A549 (cell line): Measurements from ENCODE around the gene DOK5.

ENCODE experiments used
- CEBPB ChIP-seq, 2 experiments: fragments of >200 bp in 1 of 2; sonication (Bioruptor Twin) in 1 of 2; formaldehyde crosslinking in 1 of 2; IDR thresholded peaks; 2 replicates each; pipeline ENCODE4 v1.6.1; 2012 to 2016
- CHD4 ChIP-seq: fragments of 200-600 bp; sonication (generic); IDR thresholded peaks from 2 replicates; pipeline ENCODE4 v1.6.1; 2016; ENCODE audit warnings: antibody characterized with exemption, mild to moderate bottlenecking, borderline replicate concordance
- EP300 ChIP-seq, 2 experiments: fragments of >200 bp; sonication (Bioruptor Twin); formaldehyde crosslinking; IDR thresholded peaks; 2 replicates in 1 of 2; 3 replicates in 1 of 2; pipeline ENCODE4 v1.6.1; 2016 to 2017
- ESRRA ChIP-seq: fragments of 150-350 bp; IDR thresholded peaks from 2 replicates; pipeline ENCODE4 v1.6.1; 2014; ENCODE audit warnings: mild to moderate bottlenecking, low read length, borderline replicate concordance
- MYC ChIP-seq: IDR thresholded peaks from 2 replicates; pipeline ENCODE4 v1.6.1; 2012; ENCODE audit warnings: mild to moderate bottlenecking, inconsistent platforms, low read length, improper control_type of control experiment, borderline replicate concordance
- POLR2A ChIP-seq: IDR thresholded peaks from 2 replicates; pipeline ENCODE4 v1.6.1; 2012; ENCODE audit warnings: mild to moderate bottlenecking, low read length
- RCOR1 ChIP-seq: fragments of 150-350 bp; IDR thresholded peaks from 2 replicates; pipeline ENCODE4 v1.6.1; 2014; ENCODE audit warnings: antibody characterized with exemption, low read length, low read depth
- SMC3 ChIP-seq: fragments of >200 bp; sonication (Bioruptor Twin); formaldehyde crosslinking; IDR thresholded peaks from 3 replicates; pipeline ENCODE4 v1.6.1; 2018; ENCODE audit warnings: inconsistent platforms
- TF ChIP-seq, protein P1 (sequence below): fragments of >200 bp; sonication (Bioruptor Twin); formaldehyde crosslinking; IDR thresholded peaks from 3 replicates; pipeline ENCODE4 v1.5.1; 2016
- TF ChIP-seq, protein P2 (sequence below): IDR thresholded peaks from 2 replicates; pipeline ENCODE4 v1.6.1; 2012
- TF ChIP-seq, protein P3 (sequence below): fragments of 250-450 bp; sonication (Bioruptor Pico); IDR thresholded peaks from 2 replicates; pipeline ENCODE4 v1.5.0; 2021; ENCODE audit warnings: mild to moderate bottlenecking, moderate library complexity, borderline replicate concordance
- TF ChIP-seq, protein P4 (sequence below): fragments of 450-650 bp; IDR thresholded peaks from 2 replicates; pipeline ENCODE4 v1.6.1; 2014; ENCODE audit warnings: antibody characterized with exemption

DNA sequence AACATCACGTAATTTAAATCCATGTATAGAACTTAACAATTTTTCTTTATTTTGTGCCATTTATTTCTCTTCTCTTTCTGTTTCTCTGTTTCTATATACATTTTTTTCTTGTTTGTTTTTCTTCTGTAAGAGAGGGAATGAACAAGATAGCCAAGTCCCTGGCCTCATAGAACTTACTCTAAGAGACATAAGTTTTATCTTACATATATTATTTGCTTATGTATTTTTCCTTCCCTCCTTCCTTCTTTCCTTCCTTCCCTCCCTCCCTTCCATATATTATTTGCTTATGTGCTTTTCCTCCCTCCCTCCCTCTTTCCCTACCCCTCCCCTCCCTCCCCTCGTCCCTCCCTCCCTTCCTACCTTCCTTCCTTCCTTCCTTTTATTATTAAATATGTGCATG is 13.0 kb downstream of the DOK5 start:
- TF ChIP-seq, protein P1, sequence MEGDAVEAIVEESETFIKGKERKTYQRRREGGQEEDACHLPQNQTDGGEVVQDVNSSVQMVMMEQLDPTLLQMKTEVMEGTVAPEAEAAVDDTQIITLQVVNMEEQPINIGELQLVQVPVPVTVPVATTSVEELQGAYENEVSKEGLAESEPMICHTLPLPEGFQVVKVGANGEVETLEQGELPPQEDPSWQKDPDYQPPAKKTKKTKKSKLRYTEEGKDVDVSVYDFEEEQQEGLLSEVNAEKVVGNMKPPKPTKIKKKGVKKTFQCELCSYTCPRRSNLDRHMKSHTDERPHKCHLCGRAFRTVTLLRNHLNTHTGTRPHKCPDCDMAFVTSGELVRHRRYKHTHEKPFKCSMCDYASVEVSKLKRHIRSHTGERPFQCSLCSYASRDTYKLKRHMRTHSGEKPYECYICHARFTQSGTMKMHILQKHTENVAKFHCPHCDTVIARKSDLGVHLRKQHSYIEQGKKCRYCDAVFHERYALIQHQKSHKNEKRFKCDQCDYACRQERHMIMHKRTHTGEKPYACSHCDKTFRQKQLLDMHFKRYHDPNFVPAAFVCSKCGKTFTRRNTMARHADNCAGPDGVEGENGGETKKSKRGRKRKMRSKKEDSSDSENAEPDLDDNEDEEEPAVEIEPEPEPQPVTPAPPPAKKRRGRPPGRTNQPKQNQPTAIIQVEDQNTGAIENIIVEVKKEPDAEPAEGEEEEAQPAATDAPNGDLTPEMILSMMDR, result no peak
- TF ChIP-seq SMC3, result no peak
- TF ChIP-seq CEBPB (IDR thresholded peaks at IDR 0.05), result no peak
- no peak for TF ChIP-seq CHD4
- TF ChIP-seq POLR2A, result no peak
- TF ChIP-seq EP300 (IDR thresholded peaks at IDR 0.05), result no peak
- no peak for TF ChIP-seq RCOR1
- TF ChIP-seq, protein P2, sequence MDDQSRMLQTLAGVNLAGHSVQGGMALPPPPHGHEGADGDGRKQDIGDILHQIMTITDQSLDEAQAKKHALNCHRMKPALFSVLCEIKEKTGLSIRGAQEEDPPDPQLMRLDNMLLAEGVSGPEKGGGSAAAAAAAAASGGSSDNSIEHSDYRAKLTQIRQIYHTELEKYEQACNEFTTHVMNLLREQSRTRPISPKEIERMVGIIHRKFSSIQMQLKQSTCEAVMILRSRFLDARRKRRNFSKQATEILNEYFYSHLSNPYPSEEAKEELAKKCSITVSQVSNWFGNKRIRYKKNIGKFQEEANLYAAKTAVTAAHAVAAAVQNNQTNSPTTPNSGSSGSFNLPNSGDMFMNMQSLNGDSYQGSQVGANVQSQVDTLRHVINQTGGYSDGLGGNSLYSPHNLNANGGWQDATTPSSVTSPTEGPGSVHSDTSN, result no peak
- TF ChIP-seq, protein P3, sequence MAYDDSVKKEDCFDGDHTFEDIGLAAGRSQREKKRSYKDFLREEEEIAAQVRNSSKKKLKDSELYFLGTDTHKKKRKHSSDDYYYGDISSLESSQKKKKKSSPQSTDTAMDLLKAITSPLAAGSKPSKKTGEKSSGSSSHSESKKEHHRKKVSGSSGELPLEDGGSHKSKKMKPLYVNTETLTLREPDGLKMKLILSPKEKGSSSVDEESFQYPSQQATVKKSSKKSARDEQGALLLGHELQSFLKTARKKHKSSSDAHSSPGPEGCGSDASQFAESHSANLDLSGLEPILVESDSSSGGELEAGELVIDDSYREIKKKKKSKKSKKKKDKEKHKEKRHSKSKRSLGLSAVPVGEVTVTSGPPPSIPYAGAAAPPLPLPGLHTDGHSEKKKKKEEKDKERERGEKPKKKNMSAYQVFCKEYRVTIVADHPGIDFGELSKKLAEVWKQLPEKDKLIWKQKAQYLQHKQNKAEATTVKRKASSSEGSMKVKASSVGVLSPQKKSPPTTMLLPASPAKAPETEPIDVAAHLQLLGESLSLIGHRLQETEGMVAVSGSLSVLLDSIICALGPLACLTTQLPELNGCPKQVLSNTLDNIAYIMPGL (CRISPR knock-in tag), result no peak
- no peak for TF ChIP-seq MYC
- no peak for TF ChIP-seq ESRRA
- TF ChIP-seq, protein P4, sequence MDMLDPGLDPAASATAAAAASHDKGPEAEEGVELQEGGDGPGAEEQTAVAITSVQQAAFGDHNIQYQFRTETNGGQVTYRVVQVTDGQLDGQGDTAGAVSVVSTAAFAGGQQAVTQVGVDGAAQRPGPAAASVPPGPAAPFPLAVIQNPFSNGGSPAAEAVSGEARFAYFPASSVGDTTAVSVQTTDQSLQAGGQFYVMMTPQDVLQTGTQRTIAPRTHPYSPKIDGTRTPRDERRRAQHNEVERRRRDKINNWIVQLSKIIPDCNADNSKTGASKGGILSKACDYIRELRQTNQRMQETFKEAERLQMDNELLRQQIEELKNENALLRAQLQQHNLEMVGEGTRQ, result no peak
